Adrenal gland (tissue), 5 donors: Measurements from ENCODE around the gene FOXO3.

Experiments
- CTCF ChIP-seq, 6 experiments: fragments of 450-650 bp in 4 of 6; fragments of 200-600 bp in 2 of 6; sonication (generic) in 1 of 6; IDR thresholded peaks; 1 replicate in 5 of 6; 2 replicates in 1 of 6; pipeline versions ENCODE4 v1.5.1 to v1.8.0; 2016 to 2021; ENCODE audit warnings: antibody characterized with exemption in 6 of 6, mild to moderate bottlenecking in 2 of 6, moderate library complexity in 1 of 6
- POLR2A ChIP-seq, 2 donors: fragments of 450-650 bp; IDR thresholded peaks; one replicate each; pipeline ENCODE4 v1.6.1; 2017; ENCODE audit warnings: antibody characterized with exemption in 2 of 2, mild to moderate bottlenecking in 2 of 2, moderate library complexity in 1 of 2
- donor health status: DM: no; HTN: no; CAD: no.

- no peak for TF ChIP-seq CTCF (IDR thresholded peaks at IDR 0.05)
- TF ChIP-seq POLR2A (IDR thresholded peaks at IDR 0.05): no peak
Measured at GRCh38 chr6:108656836-108657235, 96.1 kb downstream of the FOXO3 start.
